GM13977 (cell line): ENCODE measurements around the gene INSR.

Experiments used
- DNase-seq: peaks from one replicate; pipeline ENCODE4 v3.0.0; 2012; ENCODE audit warnings: low spot score
- CTCF ChIP-seq: IDR thresholded peaks from 2 replicates; pipeline ENCODE4 v1.5.1; 2012; ENCODE audit warnings: mild to moderate bottlenecking, control low read depth; ENCODE audit not compliant: insufficient read depth; ENCODE audit errors: extremely low read depth, missing control alignments
- in situ Hi-C: fragments of 300-500 bp; cut with MboI; formaldehyde crosslinking; loops from one replicate; pipeline ENCODE4 v1.12.0; 2022; ENCODE audit warnings: low sequenced_read_pairs, low pct_unique_long_range_greater_than_20kb, mixed read lengths, inconsistent platforms; ENCODE audit not compliant: unreplicated experiment

INSR gene

GRCh38 chr19:7113233-7113632, 181.0 kb downstream of the INSR start:
- DNase-seq, result no peak
- TF ChIP-seq CTCF, result no peak

GRCh38 chr19:7112675-7113074, 181.5 kb downstream of the INSR start:
- DNase-seq, result no peak
- no peak for TF ChIP-seq CTCF
- in situ Hi-C loops, result no loop called here

More at GRCh38 chr19:7113233-7113632, 181.0 kb downstream of the INSR start:
- in situ Hi-C loops, result no loop called here

GRCh38 chr19:7109678-7110289, 184.4 kb downstream of the INSR start:
- in situ Hi-C loops, result loop anchor here (10.0 kb wide), 1 partner anchor 235 kb away; the partner anchor contains the start of gene ARHGEF18
- DNase-seq, result no peak
- no peak for TF ChIP-seq CTCF

- no peak for TF ChIP-seq CTCF
- in situ Hi-C loops, result loop anchor here (10.0 kb wide), 1 partner anchor 238 kb away; the partner anchor contains the start of gene ARHGEF18
- DNase-seq, result no peak
Measured at GRCh38 chr19:7106711-7107657, 187.2 kb downstream of the INSR start.

GRCh38 chr19:7104747-7105447, 189.3 kb downstream of the INSR start:
- no peak for DNase-seq
- TF ChIP-seq CTCF, result no peak
- in situ Hi-C loops, result loop anchor here (10.0 kb wide), 1 partner anchor 240 kb away; the partner anchor contains the start of gene ARHGEF18
